Brain pericyte (primary cell): ENCODE measurements around the gene DACH1.

ENCODE experiments used
- DNase-seq: peaks from one replicate; pipeline ENCODE4 v3.0.0-alpha.2; 2012; ENCODE audit warnings: low read depth, low spot score

The DACH1 gene

DNA sequence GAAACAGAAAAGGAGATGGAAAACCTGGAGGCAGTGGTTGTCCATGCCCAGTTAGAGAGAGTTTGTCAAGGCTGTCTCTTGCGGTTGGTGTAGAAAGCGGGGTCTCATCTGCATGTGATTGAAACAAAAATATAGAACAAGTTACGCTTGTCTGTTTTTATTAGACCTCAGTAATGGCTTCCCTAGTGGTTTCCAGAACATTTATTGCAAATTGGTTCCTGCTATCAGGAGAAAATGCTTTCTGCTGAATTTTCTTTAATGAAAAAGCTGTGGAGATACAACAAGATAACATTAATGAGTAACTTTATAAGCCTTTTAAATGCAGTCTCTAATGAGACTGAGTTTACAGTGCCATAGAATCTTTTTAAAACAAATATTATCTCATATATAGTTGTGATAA, 378.0 kb downstream of the DACH1 start:
- DNase-seq: no peak

DNA sequence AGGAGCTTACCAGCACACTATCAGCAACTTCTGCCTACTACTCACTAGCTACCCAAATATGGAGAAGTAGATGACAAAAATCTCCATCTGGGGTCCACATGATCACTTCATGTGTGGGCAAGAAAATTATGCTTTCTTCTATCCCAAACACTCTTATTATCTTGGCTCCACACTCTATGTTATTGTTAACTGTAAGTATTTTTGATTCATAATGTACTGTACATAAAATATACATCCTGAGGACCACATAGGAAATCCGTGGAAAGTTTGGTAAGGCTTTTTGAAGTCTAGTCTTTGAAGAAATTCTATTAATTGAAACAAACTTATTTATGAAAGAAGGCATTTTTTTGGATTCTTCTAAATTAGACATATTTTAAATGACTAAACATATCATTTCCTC, 378.8 kb downstream of the DACH1 start:
- no peak for DNase-seq

DNA sequence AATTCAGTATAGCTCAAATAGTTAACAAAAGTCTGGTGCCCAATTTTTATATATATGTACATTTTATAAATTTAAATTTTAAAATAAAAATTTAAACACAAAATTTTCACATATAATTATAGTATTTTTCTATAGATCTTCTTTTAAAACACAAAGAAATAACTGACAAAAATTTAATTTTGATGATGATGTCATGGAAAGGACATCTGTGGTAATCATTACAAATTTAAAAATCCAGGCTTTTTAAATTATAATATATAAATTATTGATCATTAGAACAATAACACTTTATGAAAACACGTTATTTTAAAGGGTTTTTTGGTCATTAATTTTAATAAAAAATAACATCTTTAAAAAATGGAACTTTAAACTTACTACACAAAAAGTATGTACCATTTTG, 381.1 kb downstream of the DACH1 start:
- DNase-seq: no peak

DNA sequence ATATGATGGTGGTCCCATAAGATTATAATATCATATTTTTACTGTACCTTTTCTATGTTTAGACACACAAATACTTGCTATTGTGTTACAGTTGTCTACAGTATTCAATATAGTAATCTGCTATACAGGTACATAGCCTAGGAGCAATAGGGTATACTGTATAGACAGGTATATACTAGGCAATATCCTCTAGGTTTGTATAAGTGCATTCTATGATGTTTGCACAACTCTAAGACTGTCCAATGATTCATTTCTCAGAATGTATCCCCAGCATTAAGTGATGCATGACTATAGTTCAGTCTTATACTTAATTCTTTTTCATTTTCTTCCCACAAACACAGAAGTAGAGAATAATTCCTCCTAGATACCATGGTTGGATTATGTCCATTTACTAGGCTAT, 383.3 kb downstream of the DACH1 start:
- DNase-seq: no peak

DNA sequence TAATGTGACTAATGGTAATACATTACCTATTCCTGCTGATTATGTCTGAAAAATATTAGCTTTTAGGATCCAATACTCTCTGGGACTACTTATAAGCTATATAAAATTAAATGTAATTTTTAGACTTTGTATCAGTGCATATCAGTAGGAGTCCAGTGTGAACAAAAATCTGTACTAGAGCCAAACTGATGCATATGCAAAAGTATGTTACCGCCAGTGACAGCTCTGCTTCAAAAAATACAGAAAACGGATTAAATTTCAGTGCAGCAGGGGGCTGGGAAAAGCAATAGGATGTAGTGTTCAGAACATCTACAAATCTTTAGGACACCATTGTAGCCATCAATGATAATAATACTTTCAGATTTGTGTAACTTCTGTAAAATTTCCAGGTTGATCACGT, 385.5 kb downstream of the DACH1 start:
- DNase-seq: peak; percentile 12

DNA sequence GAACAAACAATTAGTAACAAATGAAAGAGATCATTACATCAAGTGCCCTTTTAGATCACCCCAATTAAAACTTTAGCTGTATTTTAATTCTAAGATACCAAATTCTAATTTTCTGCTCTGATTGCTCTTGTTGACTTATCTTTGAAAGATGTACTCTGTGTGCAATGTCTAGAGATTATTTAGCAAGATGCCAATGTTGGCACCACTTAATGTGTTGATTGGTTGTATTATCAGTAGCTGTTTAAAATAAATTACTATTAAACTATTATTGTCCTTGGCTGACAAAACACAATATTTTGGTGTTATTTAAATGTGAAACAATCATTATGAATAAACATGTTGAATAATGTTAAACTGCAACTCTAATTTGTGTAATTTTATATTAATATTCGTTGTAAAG, 386.0 kb downstream of the DACH1 start:
- DNase-seq: no peak

DNA sequence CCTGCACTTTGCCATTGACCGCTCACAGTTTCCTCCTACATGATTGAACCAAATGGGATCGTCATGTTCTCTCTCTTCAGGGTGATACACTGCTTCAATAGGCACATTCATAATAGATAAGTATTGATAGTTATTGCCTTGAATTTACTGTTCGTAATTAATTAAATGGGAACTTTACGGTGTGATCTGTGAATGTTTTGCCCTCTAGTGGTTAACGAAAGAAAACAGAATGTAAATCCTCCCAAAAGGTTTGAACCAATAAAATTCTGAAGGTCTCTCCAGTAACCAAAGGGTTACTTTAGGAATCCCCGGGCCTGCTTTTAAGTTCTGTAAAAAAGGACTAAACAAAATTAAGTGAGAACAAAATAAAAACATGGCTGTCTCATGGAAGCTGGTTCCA, 389.3 kb downstream of the DACH1 start:
- no peak for DNase-seq

DNA sequence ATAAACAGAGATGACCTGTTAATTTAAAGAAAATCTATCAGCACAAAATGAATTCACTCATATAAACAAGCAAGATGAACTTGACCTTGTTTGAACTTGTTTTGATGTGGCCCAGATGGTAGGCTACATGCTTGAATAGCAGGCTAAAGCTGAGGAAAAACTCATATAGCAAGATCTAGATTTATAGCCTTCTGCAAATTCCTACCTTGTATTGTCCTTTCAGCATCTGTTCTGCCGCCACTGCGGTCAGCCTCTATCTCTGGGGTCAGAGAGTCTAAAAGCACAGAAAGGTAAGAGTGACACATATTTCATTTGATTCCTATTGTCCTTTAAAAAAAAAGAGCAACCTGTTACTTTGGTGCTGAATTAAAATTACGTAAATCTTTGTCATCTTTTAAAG, 392.1 kb downstream of the DACH1 start:
- no peak for DNase-seq

DNA sequence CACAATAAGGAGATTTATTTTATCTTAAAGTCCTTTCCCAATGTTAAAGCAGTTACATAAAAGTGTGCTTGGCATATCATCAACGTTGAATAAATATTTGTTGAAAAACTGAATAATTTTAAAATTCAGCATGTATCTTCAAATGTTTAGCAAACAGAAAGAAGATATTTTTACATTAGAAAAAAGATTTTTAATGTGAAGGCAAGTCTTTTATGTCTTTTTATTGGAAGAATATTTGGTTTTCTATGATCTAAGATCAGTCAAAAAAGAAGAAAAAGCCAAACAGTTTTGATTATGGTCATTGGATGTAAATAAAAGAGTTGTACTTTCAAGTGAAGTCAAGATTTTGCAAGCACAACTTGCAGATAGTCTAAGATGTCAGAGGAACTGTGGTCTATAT, 397.4 kb downstream of the DACH1 start:
- no peak for DNase-seq

DNA sequence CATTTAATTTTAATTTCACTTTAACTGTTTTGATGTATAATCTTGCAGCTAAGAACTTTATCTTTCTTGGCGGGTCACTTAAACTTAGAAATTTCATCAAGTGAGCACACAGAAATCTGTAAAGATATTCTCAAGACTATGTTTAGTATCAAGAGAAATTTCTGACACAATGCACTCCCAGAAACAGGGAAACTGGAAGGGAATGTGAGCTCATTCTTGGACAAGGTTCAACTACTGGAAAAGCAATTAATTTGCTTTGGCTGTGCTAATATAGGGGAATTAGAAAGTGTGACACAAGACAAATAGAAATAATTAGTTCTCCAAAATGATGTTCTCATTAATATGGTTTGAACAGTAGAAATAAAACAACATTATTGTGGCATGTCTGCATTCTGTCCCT, 402.3 kb downstream of the DACH1 start:
- no peak for DNase-seq

DNA sequence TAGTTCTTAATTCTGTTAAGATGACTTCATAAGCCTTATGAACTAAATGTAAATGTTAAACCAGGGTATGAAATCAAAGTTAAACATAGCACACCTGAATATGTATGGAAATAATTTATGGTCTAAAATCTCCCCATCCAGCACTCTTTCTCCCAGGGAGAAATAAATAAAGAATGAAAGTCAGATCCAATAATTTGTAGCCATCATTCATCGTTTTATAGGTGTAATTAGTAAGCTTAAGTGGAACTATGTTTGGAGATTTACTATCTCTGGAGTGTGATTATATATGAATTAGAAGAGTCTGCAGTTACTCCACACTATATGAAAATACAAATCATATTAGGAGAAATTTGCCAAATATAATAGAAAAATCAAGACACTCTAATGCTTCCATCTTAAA, 405.1 kb downstream of the DACH1 start:
- DNase-seq: no peak

DNA sequence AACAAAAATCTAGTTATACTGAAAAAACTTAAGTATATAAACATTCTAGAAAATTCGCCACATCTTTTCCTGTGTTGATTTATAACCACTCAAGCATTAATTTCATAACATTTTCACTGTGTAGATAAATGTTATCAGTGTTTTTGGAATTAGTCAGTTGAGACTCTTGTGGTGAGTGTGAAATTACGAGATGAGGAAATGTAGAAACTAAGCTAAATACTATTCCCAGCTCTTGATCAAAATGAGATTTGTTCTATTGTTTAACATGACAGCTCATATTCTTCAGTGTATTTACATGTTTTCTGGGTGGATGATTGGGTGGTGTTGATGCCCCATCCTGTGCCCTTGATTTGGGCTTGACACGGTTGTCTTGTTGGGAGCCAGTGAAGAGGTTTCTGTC, 406.8 kb downstream of the DACH1 start:
- no peak for DNase-seq

DNA sequence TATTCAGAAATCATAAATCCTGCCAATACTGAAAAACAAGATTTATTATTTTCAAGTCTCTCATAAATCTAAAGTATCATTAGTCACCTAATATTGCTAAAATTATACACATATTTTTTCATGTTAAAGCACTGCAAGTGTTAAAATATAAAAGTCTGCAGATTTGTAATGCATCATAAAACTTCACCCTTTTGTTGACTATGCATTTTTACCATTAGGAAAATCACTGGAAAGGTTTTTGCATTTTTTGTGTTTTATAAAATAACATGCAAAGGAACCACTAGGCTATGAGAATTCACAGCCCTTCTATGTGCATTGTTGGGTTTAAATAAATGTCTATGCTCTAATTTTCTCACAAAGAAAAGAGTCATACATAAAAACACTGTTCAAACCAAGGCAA, 407.3 kb downstream of the DACH1 start:
- DNase-seq: no peak

DNA sequence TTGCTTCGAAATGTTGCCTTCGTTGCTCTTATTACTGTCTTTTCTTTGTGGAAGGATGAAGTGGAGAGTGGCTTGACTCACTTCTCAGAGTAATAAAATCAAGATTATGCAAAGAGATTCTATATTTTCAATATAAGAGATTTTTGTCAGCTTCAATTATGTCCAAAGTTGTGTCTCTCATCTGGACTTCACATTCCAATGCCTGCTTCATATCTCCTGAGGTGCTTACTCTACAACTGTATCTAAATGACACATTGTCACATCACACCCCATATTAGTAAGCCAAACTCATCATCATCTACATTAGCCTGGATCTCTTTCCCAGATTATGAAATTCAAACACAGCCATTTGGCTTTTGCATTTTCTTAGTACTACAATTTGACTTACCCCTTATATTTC, 409.4 kb downstream of the DACH1 start:
- no peak for DNase-seq

DNA sequence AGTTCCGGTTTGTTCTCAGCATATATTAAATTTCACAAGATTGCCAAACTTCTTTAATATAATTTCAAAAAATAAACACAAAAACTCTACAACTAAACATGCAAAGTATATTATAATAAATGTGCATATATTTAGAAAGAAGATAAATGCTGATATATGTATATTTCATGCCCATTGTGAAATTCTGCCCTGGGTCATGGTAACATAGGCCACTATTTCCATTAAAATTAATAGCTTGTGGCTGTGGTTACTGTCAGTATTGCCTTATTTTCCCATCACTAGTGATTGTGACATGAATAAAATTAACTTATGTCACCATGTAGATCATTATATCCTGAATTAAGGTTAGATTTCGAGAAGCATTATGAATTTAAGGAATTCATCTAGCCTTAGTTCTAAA, 410.9 kb downstream of the DACH1 start:
- no peak for DNase-seq

DNA sequence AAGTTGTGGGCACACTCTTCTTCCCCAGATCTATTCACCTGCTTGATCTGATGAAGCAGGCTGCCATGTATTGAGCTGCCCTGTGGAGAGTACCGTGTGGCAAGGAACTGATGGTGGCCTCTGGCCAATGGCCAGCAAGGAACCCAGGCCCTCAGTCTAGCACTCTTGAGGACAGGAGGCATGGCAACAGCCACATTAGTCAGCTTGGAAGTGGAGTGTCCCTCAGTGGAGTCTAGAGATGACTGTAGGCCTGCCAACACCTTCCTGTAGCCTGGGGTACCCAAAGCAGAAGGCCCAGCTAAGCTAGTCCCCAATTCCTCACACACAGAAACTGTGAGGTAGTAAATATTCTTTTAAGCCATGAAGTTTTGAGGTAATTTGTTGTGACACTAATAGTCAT, 412.5 kb downstream of the DACH1 start:
- DNase-seq: no peak

DNA sequence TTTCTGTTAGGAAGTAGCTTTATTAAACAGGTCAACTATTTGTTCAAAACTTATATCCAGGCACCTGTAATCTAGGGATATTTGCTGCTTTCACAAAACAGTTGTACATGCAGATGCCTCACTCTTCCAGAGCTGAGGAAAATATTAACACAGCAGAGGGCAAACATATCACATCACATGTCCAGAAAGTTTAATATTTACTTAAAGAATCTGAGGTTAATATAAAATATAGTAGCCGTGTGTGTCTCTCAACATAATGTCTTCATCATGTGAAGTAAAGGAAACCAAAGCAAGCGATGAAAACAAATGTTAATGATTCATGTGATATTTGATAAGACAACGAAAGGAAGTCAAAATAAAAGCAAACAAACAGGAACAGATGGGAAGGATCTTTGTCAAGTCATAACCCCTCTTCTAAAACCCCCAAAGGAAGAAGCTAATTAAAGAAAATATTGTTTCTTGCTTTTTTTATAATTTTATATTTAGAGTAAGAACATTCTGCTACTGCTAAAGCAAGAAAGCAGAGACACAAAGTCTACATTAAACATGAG, 418.8 kb downstream of the DACH1 start:
- peak; percentile 11 for DNase-seq

DNA sequence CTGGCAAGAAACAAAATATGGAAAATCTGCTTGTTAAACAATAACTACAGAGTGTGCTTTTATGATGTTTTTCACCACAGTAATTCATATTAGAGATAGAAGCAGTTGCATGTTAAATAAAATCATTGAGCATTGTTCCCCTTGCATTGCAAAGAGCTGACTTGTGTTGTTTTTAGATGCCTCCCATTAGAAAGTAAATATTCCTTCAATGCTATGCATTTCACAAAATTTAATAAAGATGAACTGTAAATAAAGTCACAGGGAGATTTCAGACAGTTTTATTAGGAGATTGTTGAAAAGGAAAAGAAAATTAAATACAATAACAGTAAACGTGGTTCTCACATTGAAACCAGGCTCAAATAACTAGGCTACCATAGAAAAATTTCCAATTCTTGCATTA, 429.3 kb downstream of the DACH1 start:
- DNase-seq: no peak

DNA sequence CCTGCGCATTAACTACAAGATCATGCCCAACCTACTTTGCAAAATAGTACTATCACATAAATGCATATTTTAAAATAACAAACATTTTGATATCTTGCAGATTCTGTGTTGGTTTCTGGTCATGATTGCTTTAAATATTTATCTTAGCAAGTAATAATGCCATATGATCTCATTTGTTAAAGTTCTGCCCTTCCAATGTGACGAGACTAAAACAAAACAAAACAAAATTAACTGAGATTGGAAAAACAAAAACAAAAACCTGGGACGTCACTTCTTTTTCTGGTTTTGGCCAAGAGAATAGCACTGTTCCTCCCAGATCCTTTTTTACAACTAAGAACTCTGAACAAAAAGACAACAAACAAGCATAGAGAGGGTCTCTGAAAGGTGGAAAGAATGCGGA, 436.3 kb downstream of the DACH1 start:
- no peak for DNase-seq

DNA sequence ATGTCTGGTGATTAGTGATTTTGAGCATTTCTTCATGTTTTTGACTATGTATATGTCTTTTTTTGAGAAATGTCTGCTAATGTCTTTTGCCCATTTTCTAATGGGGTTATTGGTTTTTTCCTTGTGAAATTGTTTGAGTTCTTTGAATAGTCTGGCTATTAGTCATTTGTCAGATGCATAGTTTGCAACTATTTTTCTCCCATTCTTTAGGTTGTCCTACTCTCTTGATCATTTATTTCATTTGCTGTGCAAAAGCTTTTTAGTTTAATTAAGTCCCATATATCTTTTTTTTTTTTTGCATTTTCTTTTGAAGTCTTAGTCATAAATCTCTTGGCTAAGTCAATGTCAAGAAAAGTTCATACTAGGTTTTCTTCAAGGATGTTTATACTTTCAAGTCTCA, 449.8 kb downstream of the DACH1 start:
- DNase-seq: no peak

DNA sequence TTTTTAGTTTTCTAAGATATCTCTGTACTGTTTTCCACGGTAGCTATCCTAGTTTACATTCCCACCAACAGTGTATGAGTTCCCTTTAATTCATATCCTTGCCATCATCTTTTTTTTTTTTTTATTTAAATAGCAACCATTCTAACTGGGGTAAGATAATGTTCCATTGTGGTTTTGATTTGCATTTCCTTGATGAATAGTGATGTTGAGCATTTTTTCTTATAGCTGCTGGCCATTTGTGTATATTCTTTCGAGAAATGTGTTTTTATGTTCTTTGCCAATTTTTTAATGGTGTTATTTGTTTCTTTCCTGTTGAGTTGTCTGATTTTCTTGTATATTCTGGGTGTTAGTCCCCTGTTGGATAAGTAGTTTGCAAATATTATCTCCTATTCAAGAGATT, 454.8 kb downstream of the DACH1 start:
- no peak for DNase-seq

DNA sequence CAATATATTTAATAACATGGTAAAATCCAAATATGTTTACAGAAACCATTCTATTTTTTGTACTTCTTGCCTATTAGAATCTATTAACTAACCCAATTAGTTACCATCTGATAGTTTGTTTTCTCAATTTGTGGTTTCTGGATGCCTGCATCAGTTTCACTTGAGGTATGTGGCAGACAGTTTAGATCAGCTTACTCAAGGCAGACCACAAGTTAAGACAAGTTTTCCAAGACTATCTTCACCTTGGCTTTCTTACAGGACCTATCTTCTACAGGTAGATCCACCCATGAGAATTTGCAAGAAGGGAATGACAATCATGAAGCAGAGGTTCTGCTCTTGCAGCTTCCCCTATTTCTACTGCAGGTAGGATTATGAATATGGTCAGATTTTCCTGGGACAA, 458.6 kb downstream of the DACH1 start:
- no peak for DNase-seq

DNA sequence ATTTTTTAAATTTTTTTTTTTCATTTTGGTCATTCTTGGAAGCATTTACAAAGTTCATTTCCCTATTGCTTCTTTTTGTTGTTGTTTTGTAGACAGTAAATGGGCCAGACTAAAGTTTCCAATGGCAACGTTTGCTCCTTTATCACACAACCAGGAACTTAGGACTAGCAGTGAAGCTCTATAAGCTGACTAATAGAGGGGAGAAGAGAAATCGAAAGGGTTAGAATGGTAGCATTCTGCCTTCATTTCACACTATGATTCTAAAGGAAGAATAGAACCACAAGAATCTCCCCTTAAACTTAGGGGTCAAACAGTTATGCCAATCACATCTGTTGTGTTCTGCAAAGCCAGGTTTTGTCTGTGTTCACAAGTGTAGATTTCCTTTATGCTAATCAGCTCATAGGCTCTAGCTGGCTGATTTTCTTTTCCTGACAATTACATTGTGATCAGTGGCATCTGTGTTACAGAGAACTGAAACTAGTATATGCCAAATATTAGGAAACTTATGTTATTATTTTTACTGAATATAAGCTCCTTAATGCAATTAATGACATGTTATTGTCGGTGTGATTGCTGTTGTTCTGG, 467.3 kb downstream of the DACH1 start:
- DNase-seq: no peak

DNA sequence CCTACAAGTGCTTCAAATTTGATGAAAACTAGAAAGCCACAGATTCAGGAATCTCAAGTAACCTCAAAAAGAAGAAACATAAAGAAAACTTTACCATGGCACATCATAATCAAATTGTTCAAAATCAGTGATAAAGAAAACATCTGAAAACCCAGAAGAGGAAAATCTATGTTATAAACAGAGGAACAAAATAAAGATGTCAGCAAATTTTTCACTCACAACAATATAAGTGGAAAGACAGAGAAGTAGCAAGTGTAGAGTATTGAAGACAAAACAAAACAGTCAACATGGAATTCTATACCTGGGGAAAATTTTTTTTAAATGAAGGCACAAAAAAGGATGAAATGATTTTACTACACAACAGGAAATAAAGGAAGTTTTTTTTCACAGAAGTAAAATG, 470.9 kb downstream of the DACH1 start:
- DNase-seq: no peak
